HG03354 (cell line): ENCODE results near the gene CCNDBP1.
"Not testable (repeated sequence)": the region's sequence is repeated elsewhere in the genome, so short reads cannot be mapped to it uniquely, and the experiment has no call there.

Experiments
- ATAC-seq: cut with Tn5 transposase; IDR thresholded peaks from one replicate; pipeline ENCODE4 v1.9.1; 2021; ENCODE audit warnings: mild to moderate bottlenecking; ENCODE audit not compliant: unreplicated experiment, poor library complexity, severe bottlenecking

CCNDBP1 gene

GRCh38 chr15:43190178-43190577 is 5.0 kb downstream of the CCNDBP1 start:
- no peak for ATAC-seq

- ATAC-seq = no peak
Observed at GRCh38 chr15:43193710-43194109, 8.5 kb downstream of the CCNDBP1 start.

- no peak for ATAC-seq
Observed at GRCh38 chr15:43194795-43195194, 9.6 kb downstream of the CCNDBP1 start.

- no peak for ATAC-seq
Observed at GRCh38 chr15:43196760-43197548, 11.8 kb downstream of the CCNDBP1 start.

GRCh38 chr15:43197773-43198172 is 12.6 kb downstream of the CCNDBP1 start:
- not testable (repeated sequence) for ATAC-seq

- ATAC-seq = not testable (repeated sequence)
Observed at GRCh38 chr15:43198556-43198955, 13.4 kb downstream of the CCNDBP1 start.

GRCh38 chr15:43198992-43199391 is 13.8 kb downstream of the CCNDBP1 start:
- no peak for ATAC-seq

- ATAC-seq = no peak
Observed at GRCh38 chr15:43199945-43200488, 14.8 kb downstream of the CCNDBP1 start.

GRCh38 chr15:43204016-43204901 is 19.1 kb downstream of the CCNDBP1 start:
- ATAC-seq = no peak

- no peak for ATAC-seq
Observed at GRCh38 chr15:43206054-43206453, 20.9 kb downstream of the CCNDBP1 start.

- no peak for ATAC-seq
Observed at GRCh38 chr15:43207024-43207423, 21.8 kb downstream of the CCNDBP1 start.

- ATAC-seq = no peak
Observed at GRCh38 chr15:43208052-43209002, 23.1 kb downstream of the CCNDBP1 start.

GRCh38 chr15:43209059-43209824 is 24.0 kb downstream of the CCNDBP1 start:
- ATAC-seq = no peak

- ATAC-seq = no peak
Observed at GRCh38 chr15:43210172-43210745, 25.1 kb downstream of the CCNDBP1 start.

- no peak for ATAC-seq
Observed at GRCh38 chr15:43210807-43211206, 25.6 kb downstream of the CCNDBP1 start.

GRCh38 chr15:43211224-43211735 is 26.1 kb downstream of the CCNDBP1 start:
- no peak for ATAC-seq

GRCh38 chr15:43212299-43212698 is 27.1 kb downstream of the CCNDBP1 start:
- ATAC-seq = no peak

GRCh38 chr15:43212951-43213350 is 27.7 kb downstream of the CCNDBP1 start:
- no peak for ATAC-seq
